ENCODE results near the gene TENM3.

DNA sequence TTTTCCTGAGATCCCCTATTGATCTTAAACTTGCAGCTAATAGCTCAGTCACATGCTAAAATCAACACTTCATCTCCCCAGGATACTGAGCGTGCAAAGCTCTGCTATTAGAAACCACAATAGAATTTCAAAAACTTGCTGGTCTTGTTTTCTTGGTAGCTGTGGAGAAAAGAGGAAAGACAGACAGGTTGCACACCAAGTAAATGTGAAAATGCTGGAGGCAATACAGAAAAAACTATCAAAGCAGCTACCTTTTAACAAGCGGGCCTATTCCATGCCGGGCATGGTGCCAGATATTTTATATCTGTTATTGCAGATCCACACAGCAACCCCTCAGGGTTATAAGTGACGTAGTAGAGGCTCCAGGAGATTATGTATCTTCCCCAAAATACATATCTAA is 502.0 kb downstream of the TENM3 start:
- TF ChIP-seq, protein P1, sequence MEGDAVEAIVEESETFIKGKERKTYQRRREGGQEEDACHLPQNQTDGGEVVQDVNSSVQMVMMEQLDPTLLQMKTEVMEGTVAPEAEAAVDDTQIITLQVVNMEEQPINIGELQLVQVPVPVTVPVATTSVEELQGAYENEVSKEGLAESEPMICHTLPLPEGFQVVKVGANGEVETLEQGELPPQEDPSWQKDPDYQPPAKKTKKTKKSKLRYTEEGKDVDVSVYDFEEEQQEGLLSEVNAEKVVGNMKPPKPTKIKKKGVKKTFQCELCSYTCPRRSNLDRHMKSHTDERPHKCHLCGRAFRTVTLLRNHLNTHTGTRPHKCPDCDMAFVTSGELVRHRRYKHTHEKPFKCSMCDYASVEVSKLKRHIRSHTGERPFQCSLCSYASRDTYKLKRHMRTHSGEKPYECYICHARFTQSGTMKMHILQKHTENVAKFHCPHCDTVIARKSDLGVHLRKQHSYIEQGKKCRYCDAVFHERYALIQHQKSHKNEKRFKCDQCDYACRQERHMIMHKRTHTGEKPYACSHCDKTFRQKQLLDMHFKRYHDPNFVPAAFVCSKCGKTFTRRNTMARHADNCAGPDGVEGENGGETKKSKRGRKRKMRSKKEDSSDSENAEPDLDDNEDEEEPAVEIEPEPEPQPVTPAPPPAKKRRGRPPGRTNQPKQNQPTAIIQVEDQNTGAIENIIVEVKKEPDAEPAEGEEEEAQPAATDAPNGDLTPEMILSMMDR (IDR thresholded peaks at IDR 0.05) = no peak
- TF ChIP-seq POLR2A (IDR thresholded peaks at IDR 0.05) = no peak

Measured in uterus (tissue), 2 donors.